MG63 (cell line): Measurements from ENCODE around the gene RPE. TPM values are rescaled to one million over a fixed set of nuclear protein-coding genes. Genes with fewer than 3 reads are reported as not detected.

Experiments used
- DNase-seq: peaks from one replicate; pipeline ENCODE4 v3.0.0-alpha.2; 2020
- H3K27me3 ChIP-seq: fragments of 250-450 bp; sonication (Bioruptor Pico); 2 replicates; pipeline ENCODE4 v1.5.1; 2020; ENCODE audit warnings: mild to moderate bottlenecking, moderate library complexity
- H3K36me3 ChIP-seq: fragments of 250-450 bp; sonication (Bioruptor Pico); 2 replicates; pipeline ENCODE4 v1.5.1; 2020; ENCODE audit warnings: mild to moderate bottlenecking, moderate library complexity
- H3K4me3 ChIP-seq: fragments of 250-450 bp; sonication (Bioruptor Pico); 2 replicates; pipeline ENCODE4 v1.5.1; 2020; ENCODE audit warnings: mild to moderate bottlenecking, moderate library complexity
- H3K9me3 ChIP-seq: fragments of 250-450 bp; sonication (Bioruptor Pico); 2 replicates; pipeline ENCODE4 v1.5.1; 2020; ENCODE audit warnings: mild to moderate bottlenecking, moderate library complexity
- total RNA-seq: library from RNA; depleted of rRNA; stranded (reverse); fragments of >200 nt; shearing (Covaris generic); gene quantifications from 2 replicates; pipeline ENCODE4 v1.2.3, GENCODE V29; 2014; ENCODE audit warnings: low replicate concordance

The RPE gene
- total RNA-seq, 1 experiment from 2014 or later: 27.6 TPM

DNA sequence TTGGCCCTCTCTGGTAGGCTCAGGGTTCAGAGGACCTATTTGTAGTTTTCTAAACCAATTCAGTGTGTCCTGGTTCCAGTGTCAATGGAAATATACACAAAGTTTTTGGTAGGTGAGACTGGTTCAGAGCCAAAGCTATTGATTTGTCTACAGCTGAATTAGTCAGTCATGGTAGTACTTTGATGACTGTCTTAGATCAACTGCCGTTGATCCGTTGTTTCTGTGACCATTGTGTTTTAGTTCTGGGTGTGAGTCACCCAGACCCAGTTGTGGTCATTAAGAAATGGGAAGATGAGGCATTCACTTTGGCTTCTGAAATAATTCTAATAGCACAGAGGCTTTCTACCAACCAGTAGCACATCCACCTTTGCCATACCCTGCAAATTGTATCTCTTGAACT lies 16.0 kb upstream of the RPE start:
- Histone ChIP-seq H3K9me3 (no peaks in the 10 kb centered on the region), H3K36me3 (no peaks in the 10 kb centered on the region), H3K4me3 (no peak overlapping the region), H3K27me3 (no peaks in the 10 kb centered on the region; the same call in 1 of the 2 replicates)
- DNase-seq: no peak

DNA sequence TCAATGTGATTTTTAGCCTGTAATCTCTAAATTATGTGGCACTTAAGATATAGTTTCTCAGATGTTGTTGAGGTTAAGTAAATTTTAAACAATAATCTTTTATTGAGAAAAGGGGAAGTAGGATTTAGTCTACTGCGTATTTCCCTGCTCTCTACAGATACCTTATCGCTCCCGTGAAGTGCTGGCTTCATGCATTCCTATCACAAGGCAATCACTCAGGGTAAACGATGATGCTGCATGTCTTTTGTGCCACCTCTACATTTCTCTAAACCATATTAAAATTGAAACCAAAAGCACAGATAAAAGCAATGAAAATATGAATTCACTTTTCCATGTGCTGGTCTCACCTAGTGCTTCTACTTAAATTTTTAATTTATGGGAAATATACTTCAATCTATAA lies 14.4 kb upstream of the RPE start:
- Histone ChIP-seq H3K9me3 (no peaks in the 10 kb centered on the region), H3K36me3 (no peaks in the 10 kb centered on the region), H3K27me3 (no peaks in the 10 kb centered on the region; the same call in 1 of the 2 replicates), H3K4me3 (no peak overlapping the region)
- DNase-seq: no peak

GRCh38 chr2:209990838-209991237 lies 11.6 kb upstream of the RPE start:
- H3K36me3 ChIP-seq: no peaks in the 10 kb centered on the region
- H3K27me3 ChIP-seq: no peaks in the 10 kb centered on the region; the same call in 1 of the 2 replicates
- H3K4me3 ChIP-seq: no peak overlapping the region
- H3K9me3 ChIP-seq: no peaks in the 10 kb centered on the region
- DNase-seq: no peak

DNA sequence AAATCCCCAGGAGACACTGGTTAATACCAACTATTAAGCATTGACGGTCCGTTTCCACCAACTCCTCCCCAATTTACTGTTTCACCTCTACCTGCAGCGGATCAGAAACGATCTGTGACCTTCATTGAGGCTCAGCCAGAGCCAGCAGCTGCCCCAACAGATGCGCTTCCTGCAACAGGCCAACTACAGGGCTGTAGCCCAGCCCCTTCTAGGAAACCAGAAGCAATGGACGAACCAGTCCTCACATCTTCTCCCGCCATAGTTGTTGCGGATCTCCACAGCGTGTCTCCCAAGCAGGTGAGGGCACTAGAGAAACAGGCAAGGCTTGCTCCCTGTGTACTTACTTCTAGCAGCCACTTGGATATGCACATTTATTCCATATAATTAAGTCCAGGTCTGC lies 8.5 kb upstream of the RPE start:
- H3K4me3 ChIP-seq: no peak overlapping the region
- no peaks in the 10 kb centered on the region for H3K9me3 ChIP-seq
- H3K36me3 ChIP-seq: no peaks in the 10 kb centered on the region
- DNase-seq: no peak
- no peaks in the 10 kb centered on the region; the same call in 1 of the 2 replicates for H3K27me3 ChIP-seq

DNA sequence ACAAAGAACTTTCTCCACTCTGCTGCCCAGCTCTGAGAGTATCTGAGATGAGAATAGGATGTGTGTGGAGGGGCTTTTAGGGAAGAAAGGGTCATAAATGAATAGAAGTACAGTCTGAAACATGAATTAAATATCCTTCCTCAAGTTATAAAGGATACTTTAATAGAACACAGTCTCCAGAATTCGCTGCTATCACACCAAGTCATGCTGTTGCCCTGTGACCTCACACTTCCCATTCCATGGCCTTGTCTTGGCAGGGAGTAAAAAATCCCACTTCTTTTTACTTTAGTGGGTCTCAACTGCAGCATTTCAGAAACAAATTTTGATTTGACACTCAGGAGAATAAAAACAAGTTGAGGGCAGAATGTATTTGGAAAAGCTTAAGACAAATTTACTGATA lies 3.8 kb upstream of the RPE start:
- no peak for DNase-seq
- Histone ChIP-seq H3K9me3 (no peaks in the 10 kb centered on the region), H3K4me3 (no peak overlapping the region), H3K36me3 (no peaks in the 10 kb centered on the region), H3K27me3 (no peaks in the 10 kb centered on the region)

GRCh38 chr2:210000464-210001324 lies 1.7 kb upstream of the RPE start:
- H3K4me3 ChIP-seq: no peak overlapping the region
- peaks cover 10% of the 10 kb centered on the region for H3K36me3 ChIP-seq
- no peaks in the 10 kb centered on the region for H3K27me3 ChIP-seq
- no peak for DNase-seq
- H3K9me3 ChIP-seq: no peaks in the 10 kb centered on the region

- Histone ChIP-seq H3K9me3 (no peaks in the 10 kb centered on the region), H3K27me3 (no peaks in the 10 kb centered on the region), H3K4me3 (peak overlapping the region; percentile 79), H3K36me3 (peaks cover 25% of the 10 kb centered on the region)
- DNase-seq: no peak
Observed at GRCh38 chr2:210003359-210003758, 921 bp downstream of the RPE start.

- H3K27me3 ChIP-seq: no peaks in the 10 kb centered on the region
Observed at GRCh38 chr2:210004881-210005280, 2.4 kb downstream of the RPE start.

DNA sequence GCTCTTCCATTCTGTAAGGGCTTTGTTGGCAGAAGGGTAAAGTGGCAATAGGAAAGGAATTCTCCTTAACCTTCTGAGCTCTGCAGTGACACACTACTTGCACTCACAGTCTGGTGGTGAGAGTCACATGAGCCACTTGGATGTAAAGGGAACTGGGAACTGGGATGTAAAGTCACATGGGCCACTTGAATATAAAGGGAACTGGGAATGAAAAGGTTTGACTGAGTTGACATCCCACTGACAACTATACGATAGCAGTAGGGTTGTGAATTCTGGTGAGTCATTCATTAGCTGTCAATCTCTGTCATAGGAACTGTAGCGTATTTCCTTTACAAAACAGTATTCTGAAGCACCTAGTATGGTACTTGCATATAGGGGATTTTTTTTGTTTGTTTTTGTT lies 5.5 kb downstream of the RPE start:
- no peaks in the 10 kb centered on the region for H3K27me3 ChIP-seq
- H3K36me3 ChIP-seq: peaks cover 65% of the 10 kb centered on the region
- no peak overlapping the region for H3K4me3 ChIP-seq
- H3K9me3 ChIP-seq: no peaks in the 10 kb centered on the region
- DNase-seq: no peak

More at GRCh38 chr2:210004881-210005280, 2.4 kb downstream of the RPE start:
- Histone ChIP-seq H3K36me3 (peaks cover 40% of the 10 kb centered on the region), H3K4me3 (no peak overlapping the region), H3K9me3 (no peaks in the 10 kb centered on the region)
- no peak for DNase-seq

- no peak for DNase-seq
- H3K27me3 ChIP-seq: no peaks in the 10 kb centered on the region
- H3K9me3 ChIP-seq: no peaks in the 10 kb centered on the region
- no peak overlapping the region for H3K4me3 ChIP-seq
- peaks cover 63% of the 10 kb centered on the region for H3K36me3 ChIP-seq
Observed at GRCh38 chr2:210009126-210009525, 6.7 kb downstream of the RPE start.

DNA sequence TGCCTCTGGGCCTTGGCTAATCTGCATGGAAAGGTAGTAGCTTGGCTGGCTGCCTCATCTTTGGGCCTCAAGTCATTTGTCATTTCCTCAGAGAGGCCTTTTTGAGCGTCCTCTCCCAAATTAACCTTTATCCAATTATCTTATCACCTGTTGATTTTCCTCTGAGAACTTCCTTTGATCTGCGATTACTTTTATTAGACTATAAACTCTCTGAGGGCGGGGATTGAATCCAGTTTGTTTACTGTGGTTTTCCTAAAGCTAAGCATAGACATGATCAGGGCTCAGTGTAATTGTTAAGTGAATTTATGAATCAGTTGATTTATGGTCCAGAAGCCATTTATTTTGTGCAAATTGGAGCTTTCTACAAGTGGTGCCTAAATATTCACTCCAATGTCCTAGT lies 7.5 kb downstream of the RPE start:
- DNase-seq: no peak
- H3K36me3 ChIP-seq: peaks cover 61% of the 10 kb centered on the region
- no peak overlapping the region for H3K4me3 ChIP-seq
- no peaks in the 10 kb centered on the region for H3K27me3 ChIP-seq
- no peaks in the 10 kb centered on the region for H3K9me3 ChIP-seq

GRCh38 chr2:210020138-210020537 lies 17.7 kb downstream of the RPE start:
- Histone ChIP-seq H3K27me3 (no peaks in the 10 kb centered on the region), H3K36me3 (peaks cover 84% of the 10 kb centered on the region), H3K9me3 (no peaks in the 10 kb centered on the region), H3K4me3 (no peak overlapping the region)
- no peak for DNase-seq

DNA sequence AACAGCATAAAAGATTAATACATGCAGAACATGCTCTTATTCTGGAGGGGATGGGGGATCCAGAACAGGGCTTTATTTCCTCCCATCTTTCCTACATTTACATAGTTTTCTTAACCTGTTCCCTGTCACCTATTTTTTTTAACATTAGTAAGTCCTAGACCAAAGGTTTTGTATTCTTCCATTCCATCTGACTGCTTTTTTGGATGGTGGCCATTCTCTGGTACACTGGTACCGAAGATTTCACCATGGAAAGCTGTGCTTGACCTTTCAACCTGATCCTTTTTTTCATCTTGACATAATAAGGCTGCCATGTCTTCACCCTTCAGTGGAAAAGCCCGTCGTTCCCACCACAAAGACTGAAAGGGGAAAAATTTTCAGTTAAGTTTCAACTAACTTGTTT lies 20.4 kb downstream of the RPE start:
- peaks cover 63% of the 10 kb centered on the region for H3K36me3 ChIP-seq
- no peaks in the 10 kb centered on the region for H3K27me3 ChIP-seq

DNA sequence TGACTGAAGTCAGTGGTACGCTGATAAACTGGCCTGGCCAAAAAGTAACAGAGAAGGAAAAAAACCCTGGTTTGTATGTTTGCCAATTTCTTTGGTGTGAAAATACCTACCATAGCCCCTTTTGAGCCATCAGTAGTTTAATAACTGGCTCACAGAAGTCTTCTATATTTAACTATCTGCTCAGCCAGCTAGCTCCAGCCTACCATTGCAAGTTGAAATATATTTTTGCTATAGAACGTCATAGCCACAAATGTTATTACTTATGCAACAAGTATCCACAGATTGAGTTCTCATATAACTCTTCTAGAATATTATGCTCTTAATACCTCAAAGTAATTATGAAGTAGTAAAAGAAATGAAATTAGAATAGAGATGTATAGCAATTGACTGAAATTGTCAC lies 25.2 kb downstream of the RPE start:
- peaks cover 24% of the 10 kb centered on the region for H3K36me3 ChIP-seq
- H3K27me3 ChIP-seq: no peaks in the 10 kb centered on the region
- no peak overlapping the region for H3K4me3 ChIP-seq
- DNase-seq: no peak
- no peaks in the 10 kb centered on the region for H3K9me3 ChIP-seq

More for the DNA sequence above, 20.4 kb downstream of the RPE start:
- DNase-seq: no peak
- Histone ChIP-seq H3K4me3 (no peak overlapping the region), H3K9me3 (no peaks in the 10 kb centered on the region)

GRCh38 chr2:210028178-210028577 lies 25.7 kb downstream of the RPE start:
- H3K36me3 ChIP-seq: peaks cover 18% of the 10 kb centered on the region

DNA sequence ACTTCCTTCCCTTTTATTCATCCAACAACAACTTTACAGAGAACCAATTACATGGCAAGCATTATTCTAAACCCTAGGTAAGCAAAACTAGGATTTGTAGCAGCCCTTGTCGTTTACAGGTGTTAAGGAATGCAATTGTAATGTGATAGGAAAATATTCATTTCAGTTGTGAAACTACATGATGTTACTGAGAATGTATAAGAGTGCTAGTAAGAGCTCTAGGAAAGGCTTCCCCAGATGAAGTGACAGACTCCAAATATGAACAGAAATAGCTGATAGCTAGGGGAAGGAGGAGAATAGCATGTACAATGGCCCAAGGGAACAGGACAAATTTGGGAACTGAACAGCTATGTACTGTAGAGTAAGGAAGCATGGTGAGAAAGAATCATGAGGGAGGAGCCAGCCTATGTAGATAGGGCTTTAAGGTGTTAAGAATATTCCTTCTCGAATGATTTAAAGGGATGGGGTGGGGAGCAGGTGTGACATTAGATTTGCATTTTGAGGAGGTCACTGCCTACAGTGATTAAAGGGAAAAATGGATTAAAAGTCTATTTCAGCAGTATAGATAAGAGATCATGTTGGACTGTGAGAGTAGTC lies 31.7 kb downstream of the RPE start:
- no peaks in the 10 kb centered on the region for H3K36me3 ChIP-seq
- no peak overlapping the region for H3K4me3 ChIP-seq
- no peaks in the 10 kb centered on the region for H3K9me3 ChIP-seq
- H3K27me3 ChIP-seq: no peaks in the 10 kb centered on the region
- DNase-seq: no peak

More at GRCh38 chr2:210028178-210028577, 25.7 kb downstream of the RPE start:
- no peak for DNase-seq
- Histone ChIP-seq H3K9me3 (no peaks in the 10 kb centered on the region), H3K27me3 (no peaks in the 10 kb centered on the region), H3K4me3 (no peak overlapping the region)

GRCh38 chr2:210035679-210036078 lies 33.2 kb downstream of the RPE start:
- Histone ChIP-seq H3K9me3 (no peaks in the 10 kb centered on the region), H3K4me3 (no peak overlapping the region), H3K27me3 (no peaks in the 10 kb centered on the region)

GRCh38 chr2:210038078-210038477 lies 35.6 kb downstream of the RPE start:
- Histone ChIP-seq H3K36me3 (no peaks in the 10 kb centered on the region), H3K4me3 (no peak overlapping the region), H3K27me3 (no peaks in the 10 kb centered on the region), H3K9me3 (no peaks in the 10 kb centered on the region)
- DNase-seq: no peak

More at GRCh38 chr2:210035679-210036078, 33.2 kb downstream of the RPE start:
- H3K36me3 ChIP-seq: no peaks in the 10 kb centered on the region
- DNase-seq: no peak
